Measurements from ENCODE around the gene MYRF.

MYRF gene

DNA sequence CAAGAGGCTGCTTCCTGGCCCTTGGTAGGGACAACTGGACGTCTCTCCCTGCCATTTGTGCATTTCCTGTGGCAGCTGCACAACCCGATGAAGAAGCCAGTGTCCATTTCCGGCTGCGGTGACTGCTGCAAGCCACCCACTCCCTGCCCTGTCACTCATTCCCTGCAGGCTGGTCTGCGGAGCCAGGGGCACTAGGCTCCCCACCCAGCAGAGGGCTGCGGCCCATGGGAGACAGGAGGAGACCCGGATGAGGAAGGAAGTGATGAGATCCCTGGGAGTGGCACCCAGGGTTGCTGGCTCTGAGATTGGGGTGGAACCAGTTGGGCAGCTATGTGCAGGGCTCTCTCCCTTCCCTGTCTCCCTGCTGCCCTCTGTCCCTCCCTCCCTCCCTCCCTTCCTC is 10.0 kb upstream of the MYRF start:
- no peak for DNase-seq

GRCh38 chr11:61743486-61744095 is 8.8 kb upstream of the MYRF start:
- DNase-seq = no peak

- DNase-seq = no peak
These were observed 8.3 kb upstream of the MYRF start for GRCh38 chr11:61744181-61744580.

GRCh38 chr11:61744609-61745156 is 7.8 kb upstream of the MYRF start:
- DNase-seq = no peak

- no peak for DNase-seq
These were observed 6.5 kb upstream of the MYRF start for GRCh38 chr11:61745781-61746441.

DNA sequence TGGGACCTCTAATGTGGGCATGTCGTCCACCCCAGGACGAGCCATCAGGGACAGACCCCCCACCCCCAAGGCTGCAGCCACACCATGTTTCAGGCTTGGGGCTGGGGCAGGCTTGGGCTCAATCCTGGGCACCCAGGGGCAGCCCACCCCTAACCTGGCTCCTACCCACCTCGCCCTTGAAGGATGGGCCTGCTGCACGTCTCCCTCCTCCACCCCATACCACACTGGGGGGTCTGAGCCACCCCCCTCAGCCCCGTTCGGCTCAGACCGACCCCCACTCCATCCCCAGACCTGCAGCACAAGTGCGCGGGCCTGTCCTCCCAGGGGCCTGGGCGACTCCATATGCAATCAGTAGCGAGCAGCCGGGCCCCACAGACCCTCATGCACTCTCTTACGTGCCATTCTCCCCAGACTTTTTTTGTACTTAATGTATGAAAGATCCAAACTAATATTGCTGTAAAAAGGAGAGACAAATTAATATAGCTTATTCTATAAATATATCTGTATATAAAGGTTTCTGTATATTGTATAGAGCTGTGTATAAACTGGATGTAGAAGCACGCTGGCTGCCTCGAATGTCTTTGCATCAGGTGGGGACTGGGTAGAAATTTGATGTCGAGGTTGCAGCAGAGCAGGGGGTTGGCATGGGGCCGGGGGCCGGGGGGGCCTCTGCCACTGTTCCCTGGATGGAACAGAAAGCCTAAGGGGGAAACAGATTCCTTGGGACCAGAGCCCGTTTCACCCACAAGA is 5.8 kb upstream of the MYRF start:
- DNase-seq = no peak

DNA sequence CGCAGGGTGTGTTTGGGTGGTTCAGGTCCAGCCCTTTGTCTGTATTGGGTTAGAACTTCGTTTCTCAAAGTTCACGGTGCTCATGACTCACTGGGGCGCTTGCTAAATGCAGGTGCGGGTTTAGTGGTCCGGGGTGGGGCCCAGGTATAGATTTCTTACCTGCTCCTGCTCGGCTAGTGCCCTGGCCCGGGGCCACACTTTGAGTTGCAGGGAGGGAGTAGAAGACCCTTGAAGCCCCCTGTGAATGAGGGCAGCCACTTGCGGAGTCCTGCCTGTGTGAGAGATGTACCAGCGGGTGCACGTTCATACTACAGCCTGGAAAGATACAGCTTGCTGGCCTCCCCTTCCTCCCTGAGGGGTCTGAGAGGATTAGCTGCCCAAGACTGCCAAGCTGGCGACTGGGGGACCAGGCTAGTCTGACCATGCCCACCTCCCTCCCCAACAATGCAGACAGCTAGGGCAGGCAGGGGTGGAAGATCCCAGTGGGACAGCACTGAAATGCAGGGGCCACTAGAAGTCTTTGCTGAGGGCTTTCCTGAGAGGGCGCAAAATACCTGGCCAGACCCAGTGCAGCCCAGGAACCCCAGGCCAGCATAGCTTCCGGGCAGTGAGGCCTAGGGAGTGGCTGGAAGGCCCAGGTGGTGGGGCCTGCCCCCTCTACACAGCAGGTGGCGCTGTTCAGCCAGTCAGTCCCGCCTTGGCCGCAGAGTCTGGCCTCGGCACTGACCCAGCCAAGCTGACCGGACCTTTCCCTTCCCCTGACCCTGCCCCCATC is 5.1 kb upstream of the MYRF start:
- no peak for DNase-seq

GRCh38 chr11:61747967-61748285 is 4.5 kb upstream of the MYRF start:
- no peak for DNase-seq

GRCh38 chr11:61749591-61750217 is 2.7 kb upstream of the MYRF start:
- no peak for DNase-seq

DNA sequence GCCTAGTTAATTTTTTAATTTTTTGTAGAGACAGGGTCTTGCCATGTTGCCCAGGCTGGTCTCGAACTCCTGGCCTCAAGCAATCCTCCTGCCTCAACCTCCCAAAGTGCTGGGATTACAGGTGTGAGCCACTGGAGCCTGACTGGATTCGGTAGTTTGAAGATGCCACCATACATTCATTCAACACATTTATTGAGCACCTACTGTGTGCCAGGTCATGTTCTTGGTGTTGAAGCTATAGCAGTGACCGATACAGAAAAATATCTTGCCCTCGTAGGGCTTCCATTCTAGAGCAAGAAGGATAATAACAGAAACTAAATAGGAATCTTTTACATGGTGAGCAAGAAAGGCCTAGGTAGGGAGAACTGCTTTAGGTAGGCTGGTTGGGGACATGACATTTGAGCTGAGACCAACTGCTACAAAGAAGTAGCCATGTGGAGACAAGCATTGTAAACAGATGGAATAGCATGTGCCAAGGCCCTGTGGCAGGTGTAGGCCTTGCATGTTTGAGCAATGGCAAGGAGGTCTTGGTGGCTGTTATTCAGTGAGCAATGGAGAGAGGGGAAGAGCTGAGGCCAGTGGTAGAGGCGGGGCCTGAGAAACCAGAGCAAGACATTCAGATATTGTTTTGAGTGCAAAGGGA is 1.7 kb upstream of the MYRF start:
- DNase-seq = no peak

GRCh38 chr11:61751384-61751783 is 1.1 kb upstream of the MYRF start:
- DNase-seq = no peak

GRCh38 chr11:61752925-61753521 is 587 bp downstream of the MYRF start:
- DNase-seq = no peak

DNA sequence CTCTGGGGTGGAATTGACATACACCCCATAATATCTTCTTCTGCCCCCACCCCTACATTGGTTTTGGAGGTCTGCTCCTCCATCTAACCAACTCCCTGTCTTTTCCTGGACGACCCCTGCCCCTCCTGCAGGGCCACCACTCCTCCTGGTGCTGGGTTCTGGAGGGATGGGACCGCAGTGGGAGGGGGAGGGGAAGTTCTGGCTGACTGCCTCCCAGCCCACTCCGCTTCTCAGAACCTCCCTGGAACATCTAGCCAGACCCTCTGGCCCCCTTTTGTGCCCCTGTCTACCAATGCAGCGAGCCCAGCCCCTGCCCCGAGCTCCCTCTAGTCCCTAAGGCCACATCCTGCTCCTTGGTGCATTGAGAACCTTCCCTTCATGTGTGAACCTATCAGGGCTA is 1.2 kb downstream of the MYRF start:
- DNase-seq = no peak

DNA sequence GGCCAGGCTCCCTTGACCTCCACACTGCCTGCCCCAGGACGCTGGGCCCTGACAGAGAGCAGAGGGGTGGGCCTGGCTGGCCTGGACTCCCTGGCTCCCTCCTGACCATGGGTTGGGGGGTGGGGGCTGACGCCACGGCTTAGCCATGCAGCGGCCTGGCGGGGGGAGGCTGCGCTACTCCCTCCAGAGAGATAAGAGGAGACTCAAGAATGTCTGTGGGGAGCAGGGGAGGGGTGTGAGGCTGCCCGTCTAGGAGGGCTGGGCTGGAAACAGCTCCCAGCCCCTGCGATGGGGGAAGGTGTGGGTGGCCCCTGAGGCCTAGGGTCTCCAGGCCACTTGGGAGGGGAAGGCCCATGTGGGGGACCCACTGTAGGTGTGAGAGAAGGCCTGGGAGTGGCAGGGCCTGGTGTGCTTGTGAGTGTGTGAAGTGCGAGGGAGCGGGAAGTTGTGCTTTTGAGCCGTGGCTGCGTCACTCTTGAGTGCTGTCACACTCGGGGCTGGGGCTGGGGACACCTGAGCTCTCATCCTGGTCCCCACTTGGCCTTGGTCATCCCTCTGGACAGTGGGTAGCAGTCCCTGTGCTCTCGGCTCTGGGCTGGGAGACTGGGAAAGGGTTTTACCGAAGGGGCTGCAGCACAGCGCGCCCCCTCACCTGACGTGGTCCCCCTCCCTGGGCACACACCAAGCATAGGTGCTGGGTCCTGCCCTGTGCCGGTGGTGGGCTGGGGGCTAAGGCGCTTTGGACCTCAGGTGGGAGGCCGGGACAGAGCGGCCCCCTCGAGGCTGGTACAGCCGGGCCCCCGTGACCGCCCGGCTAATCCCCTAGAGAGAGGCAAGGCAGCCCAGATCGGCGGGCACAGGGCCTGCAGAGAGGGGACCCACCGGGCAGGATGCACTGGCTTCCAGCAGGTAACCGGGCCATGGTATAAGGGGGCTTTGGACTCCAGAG is 2.4 kb downstream of the MYRF start:
- no peak for DNase-seq

- DNase-seq = no peak
These were observed 3.7 kb downstream of the MYRF start for GRCh38 chr11:61756147-61756451.

GRCh38 chr11:61756452-61757212 is 4.2 kb downstream of the MYRF start:
- DNase-seq = no peak

GRCh38 chr11:61757213-61757862 is 4.9 kb downstream of the MYRF start:
- no peak for DNase-seq

DNA sequence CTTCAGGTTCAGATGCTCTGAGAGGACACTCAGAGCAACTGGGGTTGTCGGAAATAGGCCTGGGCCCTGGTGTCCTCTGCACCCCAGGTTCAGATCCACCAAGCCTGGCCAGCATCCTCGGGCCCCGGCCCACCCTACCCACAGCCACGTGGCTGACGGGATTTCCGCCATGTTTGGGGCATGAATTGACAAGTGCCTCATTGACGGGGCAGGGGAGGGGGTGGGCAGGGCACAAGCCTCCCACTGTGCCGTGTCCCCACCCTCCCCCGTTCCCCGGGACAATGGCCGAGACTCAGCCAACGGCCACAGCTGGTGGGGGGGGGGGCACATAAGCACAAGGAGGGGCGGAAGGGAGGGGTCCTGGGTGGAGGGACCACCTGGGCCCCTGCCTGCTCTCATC is 8.5 kb downstream of the MYRF start:
- DNase-seq = no peak

GRCh38 chr11:61761440-61762222 is 9.2 kb downstream of the MYRF start:
- no peak for DNase-seq
